Renal cortical epithelial cell (primary cell): ENCODE results near the gene ODF2. TPM values are rescaled to one million over a fixed set of nuclear protein-coding genes. Genes with fewer than 3 reads are reported as not detected.
"Not testable (repeated sequence)": the region's sequence is repeated elsewhere in the genome, so short reads cannot be mapped to it uniquely, and the experiment has no call there.

Source experiments
- DNase-seq: peaks from one replicate; pipeline ENCODE4 v3.0.0-alpha.2; 2011; ENCODE audit warnings: low read depth
- total RNA-seq: library from RNA; depleted of rRNA; stranded (reverse); fragments of >200 nt; gene quantifications from 2 replicates; pipeline ENCODE4 v1.2.3, GENCODE V29; 2014

Gene ODF2
- total RNA-seq, 1 donor from 2014 or later = 37.2 TPM

DNA sequence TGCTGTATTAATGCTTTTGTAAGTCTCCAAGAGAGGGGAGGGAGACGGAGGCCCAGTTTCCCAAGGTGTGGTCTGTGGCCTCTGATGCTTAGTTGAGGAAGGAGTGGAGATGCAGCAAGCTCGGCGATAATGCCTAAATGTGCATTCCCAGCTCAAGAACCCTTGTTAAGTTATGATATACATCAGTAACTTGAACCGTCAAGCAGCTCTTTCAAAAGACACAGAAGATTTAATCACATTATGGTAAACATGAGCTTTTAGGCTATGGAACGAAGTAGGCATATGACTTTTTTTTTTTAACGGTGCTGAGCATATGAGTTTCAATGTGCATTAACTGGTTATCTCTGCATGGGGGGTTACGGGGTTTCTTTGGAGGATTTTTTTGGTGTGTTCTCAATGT is 26.4 kb downstream of the ODF2 start:
- no peak for DNase-seq

GRCh38 chr9:128484686-128485413 is 29.0 kb downstream of the ODF2 start:
- no peak for DNase-seq

GRCh38 chr9:128485414-128485855 is 29.6 kb downstream of the ODF2 start:
- DNase-seq = no peak

- no peak for DNase-seq
Observed at GRCh38 chr9:128486201-128486600, 30.4 kb downstream of the ODF2 start.

DNA sequence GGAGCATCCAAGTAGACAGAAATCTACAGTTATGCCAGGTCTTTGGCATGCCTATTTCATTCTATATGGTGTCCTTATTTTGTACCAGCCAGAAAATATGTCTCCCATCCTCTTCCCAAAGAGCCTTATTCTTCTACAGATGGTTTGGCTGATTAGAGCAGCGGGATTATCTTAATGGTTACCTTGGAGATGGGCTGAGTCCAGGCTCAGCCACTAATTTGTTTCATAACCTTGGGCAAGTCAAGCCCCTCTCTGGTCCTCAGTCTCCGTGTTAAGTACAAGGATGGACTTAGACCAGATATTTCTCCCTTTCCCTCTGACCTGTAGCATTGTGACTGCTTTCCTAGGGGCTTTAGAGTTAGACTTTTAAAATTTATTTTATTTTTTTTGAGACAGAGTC is 37.6 kb downstream of the ODF2 start:
- no peak for DNase-seq

DNA sequence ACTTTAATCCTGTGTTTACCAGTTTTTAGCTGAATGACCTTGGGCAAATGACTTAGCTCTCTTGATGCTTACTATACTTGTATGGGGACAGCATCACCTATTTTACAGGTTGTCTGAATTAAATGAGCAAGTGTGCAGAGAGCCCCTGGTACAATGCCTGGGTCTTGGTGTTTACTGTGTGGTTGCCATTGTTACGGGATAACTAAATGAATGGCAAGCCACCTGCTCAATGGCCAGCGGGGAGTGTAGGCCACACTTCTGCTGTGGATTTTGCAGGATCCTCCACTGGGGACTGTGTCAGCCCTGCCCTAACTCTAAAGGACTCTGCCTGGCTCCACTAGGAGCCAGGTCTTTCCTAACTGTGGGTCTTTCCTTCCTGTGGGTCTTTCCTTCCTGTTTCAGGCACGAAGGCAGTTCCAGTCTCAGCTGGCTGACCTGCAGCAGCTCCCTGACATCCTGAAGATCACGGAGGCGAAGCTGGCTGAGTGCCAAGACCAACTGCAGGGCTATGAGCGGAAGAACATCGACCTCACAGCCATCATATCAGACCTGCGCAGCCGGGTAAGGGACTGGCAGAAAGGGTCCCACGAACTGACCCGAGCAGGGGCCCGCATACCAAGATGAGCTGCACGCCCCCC is 38.4 kb downstream of the ODF2 start:
- DNase-seq = peak; percentile 59

DNA sequence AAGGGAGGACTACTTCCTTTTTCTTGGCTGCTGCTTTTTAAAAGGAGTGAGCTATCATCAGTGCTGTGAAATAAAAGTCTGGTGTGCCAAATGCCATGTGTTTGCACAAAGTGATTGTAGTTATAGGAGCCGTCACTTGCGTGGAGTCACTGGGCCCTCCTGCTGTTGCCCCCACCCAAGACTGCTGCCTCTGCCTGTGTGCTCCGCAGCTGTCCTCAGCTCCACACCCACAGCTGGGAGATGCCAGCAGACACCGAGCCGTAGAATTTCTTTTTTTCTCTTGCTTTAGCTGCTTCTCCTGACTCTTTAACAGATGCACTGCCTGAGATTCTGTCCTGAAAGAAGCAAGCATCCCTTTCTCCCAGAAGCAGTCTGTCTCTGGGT is 38.9 kb downstream of the ODF2 start:
- no peak for DNase-seq

DNA sequence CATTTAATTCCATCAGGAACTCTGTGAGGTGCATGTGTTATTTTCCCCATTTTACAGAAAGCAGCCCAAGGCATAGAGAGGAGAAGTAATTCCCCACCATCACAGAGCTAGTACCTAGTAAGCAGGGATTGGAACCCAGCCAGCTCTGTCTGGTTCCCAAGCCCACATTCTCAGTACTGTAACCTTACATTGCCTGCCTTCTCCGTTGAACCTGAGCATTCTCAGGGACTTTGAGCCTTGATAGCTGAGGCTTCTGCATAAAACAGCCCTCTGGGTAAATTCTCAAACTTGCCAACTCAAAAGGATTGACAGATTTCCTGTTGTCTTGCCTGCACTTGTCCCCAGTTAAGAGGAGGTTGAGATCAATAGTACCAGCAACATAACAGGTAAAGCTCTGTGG is 39.5 kb downstream of the ODF2 start:
- DNase-seq = no peak

DNA sequence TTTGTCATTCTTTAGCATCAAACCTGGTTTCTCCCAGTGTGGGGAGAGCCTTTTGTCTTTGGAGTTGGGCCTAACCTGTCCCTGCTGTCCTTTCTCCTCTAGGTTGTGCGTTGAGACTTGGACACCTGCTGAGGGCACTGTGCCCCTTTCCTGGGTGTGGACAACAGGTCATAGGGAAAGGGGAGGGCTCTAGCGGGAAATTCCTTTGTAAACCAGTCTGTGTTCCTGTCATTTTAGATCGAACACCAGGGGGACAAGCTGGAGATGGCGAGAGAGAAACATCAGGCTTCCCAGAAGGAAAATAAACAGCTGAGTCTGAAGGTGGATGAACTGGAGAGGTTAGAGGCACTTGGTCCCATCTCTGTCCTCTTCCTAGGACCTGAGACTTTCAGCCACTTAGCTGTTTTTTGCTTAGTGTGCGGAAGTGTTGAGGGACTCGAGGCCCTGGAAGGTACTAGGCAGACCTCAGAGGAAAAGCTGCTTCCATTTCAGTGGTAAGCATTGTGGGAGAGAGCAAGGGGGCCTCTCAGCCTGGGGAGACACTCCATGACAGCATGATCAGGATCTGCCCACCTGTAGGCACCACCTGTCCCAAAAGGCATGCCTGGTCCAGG is 40.1 kb downstream of the ODF2 start:
- DNase-seq = no peak

DNA sequence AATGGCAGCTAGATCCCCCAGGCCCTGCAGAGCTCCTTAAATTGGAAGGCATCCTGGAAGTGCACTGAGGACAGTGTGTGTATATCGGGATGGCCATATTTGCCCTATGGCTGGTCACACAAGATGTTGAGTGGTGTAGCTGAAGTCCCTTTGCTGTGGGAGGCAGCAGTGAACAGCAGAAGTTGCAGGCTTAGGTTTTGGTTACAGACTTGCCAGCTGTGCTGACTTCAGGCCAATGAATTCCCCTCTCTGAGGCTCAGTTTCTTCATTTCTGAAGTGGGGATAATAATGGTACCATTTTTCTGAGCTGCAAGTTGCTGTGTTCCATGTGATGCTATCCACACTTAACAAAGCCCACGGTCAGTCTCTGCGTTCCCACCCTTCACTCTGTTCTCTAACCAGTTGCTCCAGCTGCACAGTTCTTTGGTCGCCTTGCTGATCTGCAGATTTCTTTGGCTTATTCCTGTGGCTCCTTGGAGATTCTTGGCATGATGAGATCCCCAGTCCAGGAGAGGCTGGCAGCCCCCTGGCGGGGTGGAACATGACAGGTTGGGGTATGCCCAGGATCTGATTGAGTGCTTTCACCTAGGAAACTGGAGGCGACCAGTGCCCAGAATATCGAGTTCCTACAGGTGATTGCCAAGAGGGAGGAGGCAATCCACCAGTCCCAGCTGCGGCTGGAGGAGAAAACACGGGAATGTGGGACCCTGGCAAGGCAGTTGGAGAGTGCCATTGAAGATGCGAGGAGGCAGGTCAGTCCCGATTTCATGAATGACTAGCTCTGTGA is 42.2 kb downstream of the ODF2 start:
- no peak for DNase-seq

DNA sequence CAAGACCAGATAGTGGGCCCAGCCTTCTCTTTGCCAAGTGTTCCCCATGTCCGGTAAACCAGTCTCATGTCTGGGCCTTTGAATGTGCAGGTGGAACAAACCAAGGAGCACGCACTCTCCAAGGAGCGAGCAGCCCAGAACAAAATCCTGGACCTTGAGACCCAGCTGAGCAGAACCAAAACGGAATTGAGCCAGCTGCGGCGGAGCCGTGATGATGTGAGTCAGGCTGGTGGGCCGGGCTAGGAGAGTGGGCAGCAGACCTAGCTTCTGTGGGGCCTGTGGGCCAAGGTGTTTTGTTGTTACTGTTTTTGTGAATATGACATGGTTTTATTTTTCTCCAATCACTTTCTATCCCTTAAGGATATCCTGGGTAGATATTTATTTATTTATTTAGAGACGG is 43.1 kb downstream of the ODF2 start:
- no peak for DNase-seq

DNA sequence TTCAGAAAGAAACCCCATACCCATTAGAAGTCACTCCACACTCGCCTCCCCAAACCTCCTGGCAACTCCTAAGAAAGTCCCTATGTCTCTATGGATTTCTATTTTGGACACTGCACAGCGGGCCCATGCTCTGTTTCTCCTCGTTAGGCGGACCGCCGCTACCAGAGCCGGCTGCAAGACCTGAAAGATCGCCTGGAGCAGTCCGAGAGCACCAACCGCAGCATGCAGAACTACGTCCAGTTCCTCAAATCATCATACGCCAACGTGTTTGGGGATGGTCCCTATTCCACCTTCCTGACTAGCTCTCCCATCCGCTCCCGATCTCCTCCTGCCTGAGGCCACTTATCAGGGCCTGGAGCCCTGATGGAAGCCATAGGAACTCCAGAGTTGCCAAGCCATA is 44.1 kb downstream of the ODF2 start:
- DNase-seq = no peak

GRCh38 chr9:128503415-128503825 is 47.6 kb downstream of the ODF2 start:
- not testable (repeated sequence) for DNase-seq

- no peak for DNase-seq
Observed at GRCh38 chr9:128503870-128504269, 48.1 kb downstream of the ODF2 start.

- DNase-seq = peak; percentile 75
Observed at GRCh38 chr9:128504485-128505413, 48.9 kb downstream of the ODF2 start, which contains the start of gene GLE1. TSS of gene GLE1 (plus strand) at chr9:128504719. CDS start at chr9:128504806, 87 bp downstream.

DNA sequence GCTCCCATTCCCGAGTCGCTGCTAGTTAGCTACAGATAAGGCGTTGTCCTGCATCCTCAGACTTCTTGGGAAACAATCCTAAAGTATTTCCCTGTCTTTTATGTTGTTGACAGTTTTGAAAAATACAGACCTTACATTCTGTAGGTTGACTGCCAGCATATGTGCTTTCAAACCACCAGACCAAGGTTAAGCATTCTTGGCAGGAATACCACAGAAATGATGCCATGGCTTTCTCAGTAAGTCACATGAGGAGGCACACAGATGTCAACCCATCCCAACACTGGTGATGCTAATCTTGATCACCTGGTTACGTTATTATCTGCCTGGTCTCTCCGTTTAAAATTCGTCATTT is 49.6 kb downstream of the ODF2 start:
- no peak for DNase-seq

DNA sequence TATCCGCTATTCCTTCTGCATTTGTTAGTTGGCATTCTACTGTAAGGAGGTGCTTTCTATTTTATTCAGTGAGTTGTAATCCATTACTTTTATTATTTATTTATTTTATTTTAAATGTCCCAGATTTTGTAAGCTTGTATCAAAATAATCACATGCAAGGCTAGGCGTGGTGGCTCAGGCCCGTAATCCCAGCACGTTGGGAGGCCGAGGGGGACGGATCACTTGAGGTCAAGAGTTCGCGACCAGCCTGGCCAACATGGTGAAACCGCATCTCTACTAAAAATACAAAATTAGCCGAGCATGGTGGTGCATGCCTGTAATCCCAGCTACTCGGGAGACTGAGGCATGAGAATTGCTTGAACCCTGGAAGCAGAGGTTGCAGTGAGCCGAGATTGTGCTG is 50.1 kb downstream of the ODF2 start:
- DNase-seq = not testable (repeated sequence)

GRCh38 chr9:128512820-128513219 is 57.0 kb downstream of the ODF2 start:
- DNase-seq = no peak

DNA sequence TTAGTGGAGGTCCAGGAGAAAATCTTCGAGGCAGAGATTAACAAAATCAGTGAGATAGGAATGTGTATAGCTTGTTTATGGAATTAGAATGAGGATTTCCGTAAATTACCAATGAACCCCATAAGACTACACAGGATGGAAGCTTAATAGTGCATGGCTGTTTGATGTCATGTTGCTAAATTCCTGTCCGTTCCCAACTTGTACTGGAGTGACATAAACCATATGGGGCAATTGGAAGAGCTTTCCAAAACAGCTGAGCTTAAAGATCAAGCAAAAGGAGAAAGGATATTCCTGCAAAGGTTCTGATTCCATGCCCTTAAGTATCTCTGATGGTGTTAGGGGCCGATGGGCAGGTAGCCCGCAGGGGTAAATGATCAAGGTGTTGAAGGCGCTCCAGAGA is 66.2 kb downstream of the ODF2 start:
- no peak for DNase-seq

DNA sequence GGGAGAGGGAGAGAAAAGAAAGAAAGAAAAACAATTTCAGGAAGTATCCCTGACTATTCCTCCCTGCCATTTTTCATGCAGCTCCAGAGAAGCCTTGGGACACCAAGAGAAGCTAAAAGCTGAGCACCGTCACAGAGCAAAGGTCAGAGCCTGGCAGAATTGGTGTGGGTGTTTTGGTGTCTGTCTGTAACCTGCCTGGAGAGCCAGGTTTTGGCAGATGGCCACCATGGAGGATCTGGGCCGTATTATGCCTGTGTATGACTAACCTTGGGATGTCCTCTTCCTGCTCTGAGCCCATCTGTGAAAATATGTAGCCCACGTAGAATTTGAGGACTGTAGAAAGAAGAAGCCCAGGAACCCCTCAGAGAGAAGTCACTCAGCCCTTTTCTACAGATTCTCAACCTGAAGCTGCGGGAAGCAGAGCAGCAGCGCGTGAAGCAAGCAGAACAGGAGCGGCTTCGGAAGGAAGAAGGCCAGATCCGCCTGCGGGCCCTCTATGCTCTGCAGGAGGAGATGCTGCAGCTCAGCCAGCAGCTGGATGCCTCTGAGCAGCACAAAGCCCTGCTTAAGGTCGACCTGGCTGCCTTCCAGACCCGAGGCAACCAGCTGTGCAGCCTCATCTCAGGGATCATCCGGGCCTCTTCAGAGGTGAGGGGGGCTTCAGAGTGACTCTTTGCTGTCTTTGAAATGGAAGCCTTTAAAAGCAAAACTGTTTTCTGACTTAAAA is 67.6 kb downstream of the ODF2 start:
- peak; percentile 10 for DNase-seq

DNA sequence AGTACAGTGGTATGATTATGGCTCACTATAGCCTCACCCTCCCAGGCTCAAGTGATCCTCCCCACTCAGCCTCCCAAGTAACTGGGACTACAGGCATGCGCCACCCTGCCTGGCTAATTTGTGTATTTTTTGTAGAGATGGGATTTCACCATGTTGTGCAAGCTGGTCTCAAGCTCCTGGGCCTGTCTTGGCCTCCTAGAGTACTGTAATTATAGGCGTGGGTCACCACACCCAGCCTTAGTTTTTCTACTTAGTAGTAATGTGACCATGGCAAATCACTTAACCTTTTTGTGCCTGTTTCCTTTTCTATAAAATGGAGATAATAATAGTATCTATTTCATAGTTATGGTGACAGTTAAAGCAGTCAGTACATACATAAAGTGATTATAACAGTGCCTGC is 70.9 kb downstream of the ODF2 start:
- DNase-seq = no peak
